GM23338 (cell line): ENCODE data around the gene CHN2. TPM values are rescaled to one million over a fixed set of nuclear protein-coding genes. Genes with fewer than 3 reads are reported as not detected.

Experiments
- ATAC-seq: fragments of 200-7000 bp; cut with Tn5 transposase; 3 replicates; pipeline ENCODE4 v1.9.1; 2020
- DNase-seq: peaks from one replicate; pipeline ENCODE4 v3.0.0-alpha.2; 2015; ENCODE audit warnings: low spot score
- H2AFZ ChIP-seq: fragments of 200-600 bp; sonication (generic); 2 replicates; pipeline ENCODE4 v1.8.0; 2016; ENCODE audit warnings: antibody characterized with exemption, mild to moderate bottlenecking, moderate library complexity
- H3F3A ChIP-seq: fragments of 200-600 bp; sonication (generic); replicated peaks from 2 replicates; pipeline ENCODE4 v1.8.0; 2017; ENCODE audit warnings: antibody characterized with exemption, mixed run types, low read depth
- H3K27ac ChIP-seq: fragments of 200-600 bp; sonication (generic); 2 replicates; pipeline ENCODE4 v1.6.1; 2016; ENCODE audit warnings: low read depth
- H3K27me3 ChIP-seq: fragments of 200-600 bp; sonication (generic); 2 replicates; pipeline ENCODE4 v1.8.0; 2016; ENCODE audit warnings: mild to moderate bottlenecking, mixed run types, moderate library complexity; ENCODE audit not compliant: insufficient read depth
- H3K36me3 ChIP-seq: fragments of 200-600 bp; sonication (generic); 2 replicates; pipeline ENCODE4 v1.8.0; 2016; ENCODE audit warnings: mild to moderate bottlenecking; ENCODE audit not compliant: insufficient read depth
- H3K4me1 ChIP-seq: fragments of 200-600 bp; sonication (generic); 2 replicates; pipeline ENCODE4 v1.8.0; 2016; ENCODE audit warnings: mild to moderate bottlenecking, moderate library complexity; ENCODE audit not compliant: insufficient read depth
- H3K4me2 ChIP-seq: fragments of 200-600 bp; sonication (generic); 2 replicates; pipeline ENCODE4 v1.7.1; 2017; ENCODE audit warnings: mixed run types
- H3K4me3 ChIP-seq: fragments of 200-600 bp; sonication (generic); 2 replicates; pipeline ENCODE4 v1.6.1; 2016; ENCODE audit warnings: mixed run types
- H3K79me2 ChIP-seq: fragments of 200-600 bp; sonication (generic); replicated peaks from 2 replicates; pipeline ENCODE4 v1.8.0; 2017; ENCODE audit warnings: mild to moderate bottlenecking; ENCODE audit not compliant: insufficient read depth
- H3K9me2 ChIP-seq: fragments of 200-600 bp; sonication (generic); 2 replicates; pipeline ENCODE4 v1.8.0; 2017; ENCODE audit not compliant: insufficient read depth
- H4K20me1 ChIP-seq: fragments of 200-600 bp; sonication (generic); replicated peaks from 2 replicates; pipeline ENCODE4 v1.8.0; 2017; ENCODE audit warnings: mild to moderate bottlenecking; ENCODE audit not compliant: insufficient read depth
- H3K27ac Mint-ChIP-seq: 2 replicates; pipeline ENCODE4 v1.8.0; 2020; ENCODE audit warnings: inconsistent platforms, mild to moderate bottlenecking, moderate library complexity, mixed read lengths
- H3K27me3 Mint-ChIP-seq: 3 replicates; pipeline ENCODE4 v1.8.0; 2022; ENCODE audit warnings: low read depth, mild to moderate bottlenecking, moderate library complexity, mixed read lengths, inconsistent platforms; ENCODE audit not compliant: insufficient read depth, poor library complexity
- H3K36me3 Mint-ChIP-seq: 3 replicates; pipeline ENCODE4 v1.8.0; 2021; ENCODE audit warnings: low read depth, mild to moderate bottlenecking, inconsistent platforms, moderate library complexity, mixed read lengths
- H3K4me1 Mint-ChIP-seq: 3 replicates; pipeline ENCODE4 v1.8.0; 2020; ENCODE audit warnings: mild to moderate bottlenecking, inconsistent platforms, mixed read lengths
- H3K4me3 Mint-ChIP-seq: 3 replicates; pipeline ENCODE4 v1.8.0; 2021; ENCODE audit warnings: moderate library complexity, mild to moderate bottlenecking, inconsistent platforms, mixed read lengths
- H3K9me3 Mint-ChIP-seq: 3 replicates; pipeline ENCODE4 v1.8.0; 2020; ENCODE audit warnings: moderate library complexity, mild to moderate bottlenecking, inconsistent platforms, mixed read lengths
- EZH2 ChIP-seq: fragments of 200-600 bp; sonication (generic); IDR thresholded peaks from one replicate; pipeline ENCODE4 v1.8.0; 2017; ENCODE audit warnings: antibody characterized with exemption, mild to moderate bottlenecking, low read depth; ENCODE audit not compliant: unreplicated experiment
- EZH2phosphoT487 ChIP-seq: fragments of 200-600 bp; sonication (generic); IDR thresholded peaks from one replicate; pipeline ENCODE4 v1.8.1; 2018; ENCODE audit warnings: antibody characterized with exemption; ENCODE audit not compliant: unreplicated experiment
- JUNB ChIP-seq: IDR thresholded peaks from one replicate; pipeline ENCODE4 v1.6.1; 2016; ENCODE audit warnings: antibody characterized with exemption; ENCODE audit not compliant: unreplicated experiment
- NANOG ChIP-seq: IDR thresholded peaks from 2 replicates; pipeline ENCODE4 v1.6.1; 2016; ENCODE audit warnings: antibody characterized with exemption, borderline replicate concordance
- POLR2AphosphoS5 ChIP-seq: IDR thresholded peaks from 2 replicates; pipeline ENCODE4 v1.6.1; 2016; ENCODE audit warnings: antibody characterized with exemption, low read depth
- STAT1 ChIP-seq: IDR thresholded peaks from one replicate; pipeline ENCODE4 v1.6.1; 2016; ENCODE audit warnings: antibody characterized with exemption; ENCODE audit not compliant: unreplicated experiment
- ZNF114 ChIP-seq: fragments of 250-450 bp; sonication (Bioruptor Pico); IDR thresholded peaks from 2 replicates; pipeline ENCODE4 v1.5.0; 2020; ENCODE audit warnings: mild to moderate bottlenecking, moderate library complexity
- ZNF331 ChIP-seq: fragments of 250-450 bp; sonication (Bioruptor Pico); IDR thresholded peaks from 2 replicates; pipeline ENCODE4 v1.5.0; 2020; ENCODE audit warnings: low read depth, mild to moderate bottlenecking, moderate library complexity
- polyA plus RNA-seq: library from polyadenylated mRNA; unstranded; fragments of >200 nt; fragmentation: Nextera tagmentation; extraction: Ambion mirVana; gene quantifications from 2 replicates; pipeline ENCODE4 v1.2.1, GENCODE V29; 2016
- total RNA-seq: library from RNA; depleted of rRNA; stranded (reverse); fragments of >200 nt; shearing (Covaris generic); gene quantifications from 2 replicates; pipeline ENCODE4 v1.2.3, GENCODE V29; 2014
- TF ChIP-seq, protein P1 (sequence below): IDR thresholded peaks from one replicate; pipeline ENCODE4 v1.6.1; 2018; ENCODE audit warnings: antibody characterized with exemption; ENCODE audit not compliant: unreplicated experiment
- TF ChIP-seq, protein P2 (sequence below): fragments of 250-450 bp; sonication (Bioruptor Pico); IDR thresholded peaks from 2 replicates; pipeline ENCODE4 v1.5.0; 2020; ENCODE audit warnings: mild to moderate bottlenecking, moderate library complexity

The CHN2 gene
- total and polyA plus RNA-seq, 2 experiments from 2014 or later: 6.1 to 7.5 TPM

DNA sequence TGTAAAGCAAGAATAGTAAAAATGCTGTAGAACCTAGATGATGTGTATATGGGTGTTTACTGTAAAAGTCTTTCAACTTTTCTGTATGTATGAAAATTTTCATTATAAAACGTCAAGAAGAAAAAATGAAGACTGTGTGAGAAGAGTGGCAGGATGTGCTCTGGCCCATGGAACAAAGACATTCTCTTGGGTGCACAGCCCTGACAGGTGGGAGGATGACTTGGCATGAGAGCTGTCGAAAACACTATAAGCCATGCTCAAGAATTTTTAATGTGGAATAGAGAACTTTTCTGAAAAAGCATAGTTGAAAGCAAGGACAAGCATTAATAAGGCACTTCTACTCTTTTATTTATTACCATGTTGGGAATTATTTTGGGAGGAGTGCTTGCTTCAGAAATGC lies 185.0 kb downstream of the CHN2 start:
- no peaks in the 10 kb centered on the region; the same call in 2 of the 3 replicates for H3K9me3 Mint-ChIP-seq
- H3K4me2 ChIP-seq: no peak overlapping the region
- H3K4me3 ChIP-seq: no peak overlapping the region
- H3K27me3 ChIP-seq: no peaks in the 10 kb centered on the region
- peaks cover 13% of the 10 kb centered on the region for H3K4me1 Mint-ChIP-seq
- no peak overlapping the region for H3K27ac Mint-ChIP-seq
- peaks cover 1% of the 10 kb centered on the region for H3K27me3 Mint-ChIP-seq
- no peak overlapping the region for H3K27ac ChIP-seq
- H2AFZ ChIP-seq: no peak overlapping the region
- no peaks in the 10 kb centered on the region for H3K36me3 Mint-ChIP-seq
- ATAC-seq (no peak), DNase-seq (no peak)
- H3K4me3 Mint-ChIP-seq: no peak overlapping the region
- no peaks in the 10 kb centered on the region for H3K36me3 ChIP-seq
- TF ChIP-seq JUNB (no peak), ZNF114 (CRISPR knock-in tag) (no peak), EZH2phosphoT487 (no peak), ZNF331 (CRISPR knock-in tag) (no peak), STAT1 (no peak), POLR2AphosphoS5 (no peak), EZH2 (no peak)
- TF ChIP-seq, protein P1, sequence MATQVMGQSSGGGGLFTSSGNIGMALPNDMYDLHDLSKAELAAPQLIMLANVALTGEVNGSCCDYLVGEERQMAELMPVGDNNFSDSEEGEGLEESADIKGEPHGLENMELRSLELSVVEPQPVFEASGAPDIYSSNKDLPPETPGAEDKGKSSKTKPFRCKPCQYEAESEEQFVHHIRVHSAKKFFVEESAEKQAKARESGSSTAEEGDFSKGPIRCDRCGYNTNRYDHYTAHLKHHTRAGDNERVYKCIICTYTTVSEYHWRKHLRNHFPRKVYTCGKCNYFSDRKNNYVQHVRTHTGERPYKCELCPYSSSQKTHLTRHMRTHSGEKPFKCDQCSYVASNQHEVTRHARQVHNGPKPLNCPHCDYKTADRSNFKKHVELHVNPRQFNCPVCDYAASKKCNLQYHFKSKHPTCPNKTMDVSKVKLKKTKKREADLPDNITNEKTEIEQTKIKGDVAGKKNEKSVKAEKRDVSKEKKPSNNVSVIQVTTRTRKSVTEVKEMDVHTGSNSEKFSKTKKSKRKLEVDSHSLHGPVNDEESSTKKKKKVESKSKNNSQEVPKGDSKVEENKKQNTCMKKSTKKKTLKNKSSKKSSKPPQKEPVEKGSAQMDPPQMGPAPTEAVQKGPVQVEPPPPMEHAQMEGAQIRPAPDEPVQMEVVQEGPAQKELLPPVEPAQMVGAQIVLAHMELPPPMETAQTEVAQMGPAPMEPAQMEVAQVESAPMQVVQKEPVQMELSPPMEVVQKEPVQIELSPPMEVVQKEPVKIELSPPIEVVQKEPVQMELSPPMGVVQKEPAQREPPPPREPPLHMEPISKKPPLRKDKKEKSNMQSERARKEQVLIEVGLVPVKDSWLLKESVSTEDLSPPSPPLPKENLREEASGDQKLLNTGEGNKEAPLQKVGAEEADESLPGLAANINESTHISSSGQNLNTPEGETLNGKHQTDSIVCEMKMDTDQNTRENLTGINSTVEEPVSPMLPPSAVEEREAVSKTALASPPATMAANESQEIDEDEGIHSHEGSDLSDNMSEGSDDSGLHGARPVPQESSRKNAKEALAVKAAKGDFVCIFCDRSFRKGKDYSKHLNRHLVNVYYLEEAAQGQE: no peak
- no peaks in the 10 kb centered on the region for H3F3A ChIP-seq
- no peaks in the 10 kb centered on the region for H4K20me1 ChIP-seq
- H3K4me1 ChIP-seq: no peaks in the 10 kb centered on the region
- H3K79me2 ChIP-seq: no peaks in the 10 kb centered on the region
- H3K9me2 ChIP-seq: peaks cover 5% of the 10 kb centered on the region; the same call in 1 of the 2 replicates

DNA sequence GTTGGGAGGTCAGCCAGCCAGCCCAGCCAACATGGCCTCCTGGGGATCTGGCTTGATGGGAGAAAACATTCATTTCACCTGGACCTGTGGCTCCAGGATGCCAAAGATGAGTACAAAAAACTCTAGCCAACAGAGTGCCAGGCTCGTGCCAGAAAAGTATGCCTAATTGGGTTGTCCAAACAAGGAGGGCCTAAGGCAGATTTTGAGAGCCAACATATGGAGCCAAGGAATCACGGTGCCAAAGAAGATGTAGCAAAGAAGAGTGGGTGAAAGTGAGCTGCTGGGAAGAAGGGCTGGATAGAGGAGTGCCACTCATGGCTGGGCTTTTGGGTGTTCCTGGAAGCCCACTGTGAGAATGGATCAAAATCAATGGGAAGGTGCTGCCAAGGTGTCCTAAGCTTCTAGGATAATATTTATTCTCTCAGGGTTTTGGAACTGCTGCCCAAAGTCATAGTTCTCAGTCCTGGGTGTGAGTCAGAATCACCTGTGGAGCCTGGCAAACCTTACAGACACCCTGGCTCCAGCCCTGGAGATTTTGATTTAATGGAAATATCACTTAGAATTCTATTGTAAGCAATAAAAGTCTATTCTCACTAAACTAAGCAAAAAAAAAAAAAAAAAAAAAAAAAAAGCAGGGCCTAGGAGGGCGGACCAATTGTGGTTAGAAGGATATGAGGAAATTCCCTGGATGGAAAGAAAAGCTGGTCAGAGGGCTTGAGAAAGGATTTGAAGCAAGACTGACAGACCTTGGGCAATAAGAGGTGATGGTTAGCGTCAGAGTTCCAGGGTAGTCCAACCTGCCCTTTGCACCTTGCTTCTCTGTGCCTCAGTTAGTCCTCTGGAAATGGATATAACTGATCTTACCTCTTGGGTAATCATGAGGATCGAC lies 186.9 kb downstream of the CHN2 start:
- Histone ChIP-seq H3K79me2 (no peaks in the 10 kb centered on the region), H3K36me3 (no peaks in the 10 kb centered on the region), H3F3A (no peaks in the 10 kb centered on the region), H4K20me1 (no peaks in the 10 kb centered on the region), H2AFZ (no peak overlapping the region), H3K4me3 (no peak overlapping the region), H3K27ac (no peak overlapping the region), H3K9me2 (peaks cover 5% of the 10 kb centered on the region; the same call in 1 of the 2 replicates), H3K27me3 (no peaks in the 10 kb centered on the region), H3K4me2 (no peak overlapping the region), H3K4me1 (no peaks in the 10 kb centered on the region)
- no peak overlapping the region for H3K27ac Mint-ChIP-seq
- H3K36me3 Mint-ChIP-seq: no peaks in the 10 kb centered on the region
- H3K9me3 Mint-ChIP-seq: peaks cover 2% of the 10 kb centered on the region; the same call in 2 of the 3 replicates
- ATAC-seq (no peak), DNase-seq (no peak)
- peaks cover 1% of the 10 kb centered on the region for H3K27me3 Mint-ChIP-seq
- H3K4me3 Mint-ChIP-seq: no peak overlapping the region
- peaks cover 3% of the 10 kb centered on the region; the same call in 2 of the 3 replicates for H3K4me1 Mint-ChIP-seq
- TF ChIP-seq, protein P2, sequence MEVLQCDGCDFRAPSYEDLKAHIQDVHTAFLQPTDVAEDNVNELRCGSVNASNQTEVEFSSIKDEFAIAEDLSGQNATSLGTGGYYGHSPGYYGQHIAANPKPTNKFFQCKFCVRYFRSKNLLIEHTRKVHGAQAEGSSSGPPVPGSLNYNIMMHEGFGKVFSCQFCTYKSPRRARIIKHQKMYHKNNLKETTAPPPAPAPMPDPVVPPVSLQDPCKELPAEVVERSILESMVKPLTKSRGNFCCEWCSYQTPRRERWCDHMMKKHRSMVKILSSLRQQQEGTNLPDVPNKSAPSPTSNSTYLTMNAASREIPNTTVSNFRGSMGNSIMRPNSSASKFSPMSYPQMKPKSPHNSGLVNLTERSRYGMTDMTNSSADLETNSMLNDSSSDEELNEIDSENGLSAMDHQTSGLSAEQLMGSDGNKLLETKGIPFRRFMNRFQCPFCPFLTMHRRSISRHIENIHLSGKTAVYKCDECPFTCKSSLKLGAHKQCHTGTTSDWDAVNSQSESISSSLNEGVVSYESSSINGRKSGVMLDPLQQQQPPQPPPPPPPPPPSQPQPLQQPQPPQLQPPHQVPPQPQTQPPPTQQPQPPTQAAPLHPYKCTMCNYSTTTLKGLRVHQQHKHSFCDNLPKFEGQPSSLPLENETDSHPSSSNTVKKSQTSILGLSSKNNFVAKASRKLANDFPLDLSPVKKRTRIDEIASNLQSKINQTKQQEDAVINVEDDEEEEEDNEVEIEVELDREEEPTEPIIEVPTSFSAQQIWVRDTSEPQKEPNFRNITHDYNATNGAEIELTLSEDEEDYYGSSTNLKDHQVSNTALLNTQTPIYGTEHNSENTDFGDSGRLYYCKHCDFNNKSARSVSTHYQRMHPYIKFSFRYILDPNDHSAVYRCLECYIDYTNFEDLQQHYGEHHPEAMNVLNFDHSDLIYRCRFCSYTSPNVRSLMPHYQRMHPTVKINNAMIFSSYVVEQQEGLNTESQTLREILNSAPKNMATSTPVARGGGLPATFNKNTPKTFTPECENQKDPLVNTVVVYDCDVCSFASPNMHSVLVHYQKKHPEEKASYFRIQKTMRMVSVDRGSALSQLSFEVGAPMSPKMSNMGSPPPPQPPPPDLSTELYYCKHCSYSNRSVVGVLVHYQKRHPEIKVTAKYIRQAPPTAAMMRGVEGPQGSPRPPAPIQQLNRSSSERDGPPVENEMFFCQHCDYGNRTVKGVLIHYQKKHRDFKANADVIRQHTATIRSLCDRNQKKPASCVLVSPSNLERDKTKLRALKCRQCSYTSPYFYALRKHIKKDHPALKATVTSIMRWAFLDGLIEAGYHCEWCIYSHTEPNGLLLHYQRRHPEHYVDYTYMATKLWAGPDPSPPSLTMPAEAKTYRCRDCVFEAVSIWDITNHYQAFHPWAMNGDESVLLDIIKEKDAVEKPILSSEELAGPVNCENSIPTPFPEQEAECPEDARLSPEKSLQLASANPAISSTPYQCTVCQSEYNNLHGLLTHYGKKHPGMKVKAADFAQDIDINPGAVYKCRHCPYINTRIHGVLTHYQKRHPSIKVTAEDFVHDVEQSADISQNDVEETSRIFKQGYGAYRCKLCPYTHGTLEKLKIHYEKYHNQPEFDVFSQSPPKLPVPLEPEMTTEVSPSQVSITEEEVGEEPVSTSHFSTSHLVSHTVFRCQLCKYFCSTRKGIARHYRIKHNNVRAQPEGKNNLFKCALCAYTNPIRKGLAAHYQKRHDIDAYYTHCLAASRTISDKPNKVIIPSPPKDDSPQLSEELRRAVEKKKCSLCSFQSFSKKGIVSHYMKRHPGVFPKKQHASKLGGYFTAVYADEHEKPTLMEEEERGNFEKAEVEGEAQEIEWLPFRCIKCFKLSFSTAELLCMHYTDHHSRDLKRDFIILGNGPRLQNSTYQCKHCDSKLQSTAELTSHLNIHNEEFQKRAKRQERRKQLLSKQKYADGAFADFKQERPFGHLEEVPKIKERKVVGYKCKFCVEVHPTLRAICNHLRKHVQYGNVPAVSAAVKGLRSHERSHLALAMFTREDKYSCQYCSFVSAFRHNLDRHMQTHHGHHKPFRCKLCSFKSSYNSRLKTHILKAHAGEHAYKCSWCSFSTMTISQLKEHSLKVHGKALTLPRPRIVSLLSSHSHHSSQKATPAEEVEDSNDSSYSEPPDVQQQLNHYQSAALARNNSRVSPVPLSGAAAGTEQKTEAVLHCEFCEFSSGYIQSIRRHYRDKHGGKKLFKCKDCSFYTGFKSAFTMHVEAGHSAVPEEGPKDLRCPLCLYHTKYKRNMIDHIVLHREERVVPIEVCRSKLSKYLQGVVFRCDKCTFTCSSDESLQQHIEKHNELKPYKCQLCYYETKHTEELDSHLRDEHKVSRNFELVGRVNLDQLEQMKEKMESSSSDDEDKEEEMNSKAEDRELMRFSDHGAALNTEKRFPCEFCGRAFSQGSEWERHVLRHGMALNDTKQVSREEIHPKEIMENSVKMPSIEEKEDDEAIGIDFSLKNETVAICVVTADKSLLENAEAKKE (CRISPR knock-in tag): no peak
- TF ChIP-seq JUNB: no peak
- TF ChIP-seq NANOG: no peak
- TF ChIP-seq EZH2phosphoT487: no peak
